K562 (cell line): ENCODE data around the gene TREH. TPM values are rescaled to one million over a fixed set of nuclear protein-coding genes. Genes with fewer than 3 reads are reported as not detected.

Experiments used
- ARID3A ChIP-seq: IDR thresholded peaks from 2 replicates; pipeline ENCODE4 v1.6.1; 2012; ENCODE audit warnings: low read depth, low read length, improper control_type of control experiment, borderline replicate concordance
- CHCHD3 ChIP-seq: fragments of 250-450 bp; sonication (Bioruptor Pico); IDR thresholded peaks from 2 replicates; pipeline ENCODE4 v2.1.2; 2022; ENCODE audit warnings: mild to moderate bottlenecking
- CREBBP ChIP-seq: IDR thresholded peaks from one replicate; pipeline ENCODE4 v1.6.1; 2012; ENCODE audit warnings: low read depth, mild to moderate bottlenecking, control low read depth, inconsistent platforms, low read length
- E2F4 ChIP-seq: sonication (generic); formaldehyde crosslinking; IDR thresholded peaks from 2 replicates; pipeline ENCODE4 v1.8.0; 2022; ENCODE audit warnings: mild to moderate bottlenecking, low read depth, missing genetic modification reagents
- GTF2B ChIP-seq: IDR thresholded peaks from 2 replicates; pipeline ENCODE4 v1.6.1; 2011; ENCODE audit not compliant: insufficient read length; ENCODE audit errors: extremely low read depth
- HCFC1 ChIP-seq: IDR thresholded peaks from 2 replicates; pipeline ENCODE4 v1.6.1; 2012; ENCODE audit warnings: low read depth, low read length, improper control_type of control experiment
- JUN ChIP-seq, 2 experiments: sonication (generic) in 1 of 2; formaldehyde crosslinking in 1 of 2; IDR thresholded peaks; 2 replicates each; pipeline versions ENCODE4 v1.6.1 to v1.8.0; 2012 to 2022; ENCODE audit warnings: borderline replicate concordance in 2 of 2, mild to moderate bottlenecking in 2 of 2, improper control_type of control experiment in 1 of 2, low read depth in 1 of 2, low read length in 1 of 2, missing genetic modification reagents in 1 of 2
- MAX ChIP-seq: sonication (generic); formaldehyde crosslinking; IDR thresholded peaks from 2 replicates; pipeline ENCODE4 v1.9.0; 2022; ENCODE audit warnings: mild to moderate bottlenecking, missing genetic modification reagents
- MLLT1 ChIP-seq, 2 experiments: fragments of 450-650 bp; IDR thresholded peaks; 2 replicates each; pipeline ENCODE4 v1.6.1; 2016
- NFE2 ChIP-seq: IDR thresholded peaks from 2 replicates; pipeline ENCODE4 v1.6.1; 2014; ENCODE audit warnings: antibody characterized with exemption, low read depth
- NONO ChIP-seq, 2 experiments: fragments of 200-400 bp in 1 of 2; fragments of 450-650 bp in 1 of 2; formaldehyde crosslinking in 1 of 2; IDR thresholded peaks; 2 replicates each; pipeline ENCODE4 v1.6.1; 2017; ENCODE audit warnings: low read depth in 2 of 2, mild to moderate bottlenecking in 2 of 2, moderate library complexity in 2 of 2, low read length in 1 of 2
- PHF8 ChIP-seq: fragments of 200-600 bp; sonication (generic); IDR thresholded peaks from 2 replicates; pipeline ENCODE4 v1.6.1; 2012; ENCODE audit warnings: mixed run types, mild to moderate bottlenecking, inconsistent platforms, low read length, moderate library complexity, borderline replicate concordance
- PURB ChIP-seq: sonication (generic); formaldehyde crosslinking; IDR thresholded peaks from 2 replicates; pipeline ENCODE4 v1.9.0; 2021; ENCODE audit warnings: low read depth, mild to moderate bottlenecking, missing genetic modification reagents
- RBBP5 ChIP-seq: fragments of 200-600 bp; sonication (generic); IDR thresholded peaks from 2 replicates; pipeline ENCODE4 v1.6.1; 2012; ENCODE audit warnings: borderline replicate concordance, mild to moderate bottlenecking, low read length, control low read depth, inconsistent platforms; ENCODE audit not compliant: insufficient read depth, poor library complexity, severe bottlenecking
- TAL1 ChIP-seq: fragments of 450-650 bp; IDR thresholded peaks from 2 replicates; pipeline ENCODE4 v1.6.1; 2016; ENCODE audit warnings: mild to moderate bottlenecking
- TBP ChIP-seq: optimal IDR thresholded peaks from 2 replicates; pipeline ENCODE3; 2011; ENCODE audit warnings: low read depth, low read length, improper control_type of control experiment
- ZNF146 ChIP-seq: IDR thresholded peaks from one replicate; pipeline ENCODE4 v1.6.1; 2018; ENCODE audit warnings: missing compliant biosample characterization; ENCODE audit not compliant: unreplicated experiment
- ZNF280B ChIP-seq: fragments of 250-450 bp; sonication (Bioruptor Pico); IDR thresholded peaks from 2 replicates; pipeline ENCODE4 v1.5.1; 2021; ENCODE audit warnings: mild to moderate bottlenecking
- ZNF431 ChIP-seq: sonication (generic); formaldehyde crosslinking; IDR thresholded peaks from 2 replicates; pipeline ENCODE4 v1.8.0; 2022; ENCODE audit warnings: mild to moderate bottlenecking, missing genetic modification reagents
- ZNF830 ChIP-seq: fragments of 250-450 bp; sonication (Bioruptor Pico); IDR thresholded peaks from 2 replicates; pipeline ENCODE4 v1.5.0; 2021; ENCODE audit warnings: mild to moderate bottlenecking
- polyA plus RNA-seq, 8 experiments: library from polyadenylated mRNA; depleted of rRNA in 4 of 8; stranded (reverse) in 5 of 8; unstranded in 3 of 8; fragments of >200 nt; fragmentation: Nextera tagmentation in 2 of 8; fragmentation: Illumina TruSeq in 1 of 8; extraction: Ambion mirVana in 2 of 8; extraction: Trizol in 1 of 8; gene quantifications; 2 replicates each; pipeline versions ENCODE4 v1.2.1 to v1.2.3, GENCODE V29; 2011 to 2014; ENCODE audit warnings: inconsistent platforms in 1 of 8, missing spikeins in 1 of 8
- total RNA-seq, 7 experiments: library from RNA; depleted of rRNA in 6 of 7; stranded (reverse); fragments of >200 nt in 6 of 7; fragmentation: Illumina TruSeq in 2 of 7; extraction: Trizol in 2 of 7; gene quantifications; 2 replicates each; pipeline versions ENCODE4 v1.2.1 to v1.2.3, GENCODE V29; 2011 to 2021; ENCODE audit warnings: low replicate concordance in 1 of 7

The TREH gene
- total and polyA plus RNA-seq, 9 of the 15 experiments (the other 6 are each of a cell fraction or from before 2014, with no cell fraction given): 0.09 to 0.20 (median 0.11) TPM; not detected in 6

- TF ChIP-seq RBBP5 (no peak), NFE2 (no peak), ARID3A (no peak), ZNF431 (0 out of 2 replicates have a peak, but pooled peaks have one; percentile 19), PURB (CRISPR knock-in tag) (no peak), CHCHD3 (CRISPR knock-in tag) (no peak), TAL1 (no peak), JUN (IDR thresholded peaks at IDR 0.05; ENCODE audit: borderline replicate concordance, low read depth, low read length) (no peak), JUN (CRISPR knock-in tag; IDR thresholded peaks at IDR 0.05; ENCODE audit: borderline replicate concordance) (no peak), GTF2B (no peak), ZNF146 (CRISPR knock-in tag) (no peak), CREBBP (no peak), TBP (peak; percentile 17), E2F4 (CRISPR knock-in tag) (no peak), NONO (IDR thresholded peaks at IDR 0.05; ENCODE audit: low read depth in 2 of 2, low read length in 1 of 2) (no peak), HCFC1 (0 out of 2 replicates have a peak, but pooled peaks have one; percentile 9), MLLT1 (IDR thresholded peaks at IDR 0.05) (no peak), ZNF280B (no peak), PHF8 (no peak), MAX (CRISPR knock-in tag) (no peak), ZNF830 (no peak)
Measured at GRCh38 chr11:118689852-118690552, 10.6 kb upstream of the TREH start (continued).
